ENCODE measurements around the gene ELL. TPM values are rescaled to one million over a fixed set of nuclear protein-coding genes. Genes with fewer than 3 reads are reported as not detected.
A peak's percentile ranks its signal among the peaks of the same experiment; 100 is the strongest.

ELL gene
- polyA plus RNA-seq, 4 donors: 8.6 to 12.2 (median 10.4) TPM

DNA sequence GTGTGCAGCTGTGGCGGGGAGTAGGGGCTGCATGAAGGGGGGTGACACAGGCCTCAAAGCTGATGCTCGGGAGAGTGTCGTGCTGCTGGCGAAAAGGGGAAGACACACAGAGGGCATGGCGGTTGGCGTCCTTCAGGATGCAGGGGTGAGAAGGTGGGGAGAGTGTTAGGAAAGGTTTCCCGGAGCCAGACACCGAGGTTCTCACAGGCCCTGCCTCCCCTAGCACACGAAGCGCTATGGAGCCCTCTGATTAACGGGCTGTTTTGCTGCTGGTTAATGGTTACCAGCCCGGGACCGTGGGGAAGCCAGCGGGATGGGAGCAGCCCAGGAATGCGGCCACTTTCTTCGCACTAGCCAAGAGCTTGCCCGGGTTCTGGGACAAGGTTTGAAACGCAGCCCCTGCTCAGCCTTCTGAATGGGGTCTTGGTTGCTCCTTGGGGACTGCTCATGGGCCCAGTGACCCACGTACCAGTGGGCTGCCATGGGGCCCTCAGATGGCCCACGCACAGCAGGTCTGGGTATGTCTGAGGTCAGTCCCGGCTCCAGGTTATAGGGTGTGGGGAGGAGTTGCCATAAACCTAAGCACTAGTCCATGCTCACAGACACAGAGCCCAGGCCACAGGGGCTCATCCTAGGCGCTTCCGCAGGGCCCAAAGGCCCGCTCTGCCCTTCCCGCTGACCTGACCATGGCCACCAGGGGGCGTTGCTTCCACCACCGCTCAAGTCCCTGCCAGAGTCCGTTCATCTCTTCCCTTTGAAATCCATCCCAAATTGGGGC is 52.6 kb downstream of the ELL start:
- FAIRE-seq (no peak), DNase-seq (peak; percentile 52 to 83)
- H3K4me3 ChIP-seq (ENCODE audit: low read depth in 1 of 3, low read length in 3 of 3): no peak overlapping the region
- H3K27me3 ChIP-seq (ENCODE audit: control insufficient read depth in 3 of 3, insufficient read depth in 3 of 3, low read length in 3 of 3): no peaks in the 10 kb centered on the region
- no peak overlapping the region for H3K27ac ChIP-seq (ENCODE audit: low read depth in 1 of 3, low read length in 2 of 3)
- WGBS, 3 donors: 68 to 75% (median 70%) methylated on average over 27 to 28 of the region's 28 CpGs
- peaks cover 3 to 53% (median 6%) of the 10 kb centered on the region in 3 donors for H3K36me3 ChIP-seq (ENCODE audit: control insufficient read depth in 3 of 3, insufficient read depth in 2 of 3, low read depth in 1 of 3, low read length in 3 of 3)
- H3K4me1 ChIP-seq (ENCODE audit: control insufficient read depth in 3 of 3, insufficient read depth in 2 of 3, low read depth in 1 of 3, low read length in 2 of 3): peaks cover 0 to 35% (median 0%) of the 10 kb centered on the region in 3 donors
- H3K9me3 ChIP-seq (ENCODE audit: control insufficient read depth in 2 of 2, insufficient read depth in 1 of 2, low read depth in 1 of 2, low read length in 1 of 2): no peaks in the 10 kb centered on the region

DNA sequence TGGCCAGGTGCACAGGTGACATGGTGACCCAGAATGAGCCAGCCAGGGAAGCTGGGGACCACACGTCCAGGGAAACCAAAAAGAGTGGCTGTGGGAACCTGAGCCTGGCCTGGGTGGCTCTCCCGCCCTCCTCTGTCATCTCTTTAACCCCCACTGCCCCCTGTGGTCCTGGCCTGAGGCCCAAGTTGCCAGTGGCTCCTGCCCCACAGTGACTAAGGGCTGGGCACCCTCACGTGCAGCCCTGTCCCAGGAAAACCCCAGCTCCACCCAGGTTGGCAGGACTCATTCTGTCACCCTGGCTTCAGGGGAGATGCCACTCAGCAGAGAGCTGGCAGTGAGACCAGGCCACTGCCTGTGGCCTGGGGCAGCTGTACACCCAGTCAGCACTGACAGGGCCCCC is 53.4 kb downstream of the ELL start:
- DNase-seq (no peak), FAIRE-seq (no peak)
- H3K9me3 ChIP-seq (ENCODE audit: control insufficient read depth in 2 of 2, insufficient read depth in 1 of 2, low read depth in 1 of 2, low read length in 1 of 2): no peaks in the 10 kb centered on the region
- H3K4me1 ChIP-seq (ENCODE audit: control insufficient read depth in 3 of 3, insufficient read depth in 2 of 3, low read depth in 1 of 3, low read length in 2 of 3): peaks cover 0 to 39% (median 0%) of the 10 kb centered on the region in 3 donors
- peaks cover 3 to 56% (median 6%) of the 10 kb centered on the region in 3 donors for H3K36me3 ChIP-seq (ENCODE audit: control insufficient read depth in 3 of 3, insufficient read depth in 2 of 3, low read depth in 1 of 3, low read length in 3 of 3)
- H3K27ac ChIP-seq (ENCODE audit: low read depth in 1 of 3, low read length in 2 of 3): peak overlapping the region in 1 of 3 donors; percentile 14
- no peak overlapping the region for H3K4me3 ChIP-seq (ENCODE audit: low read depth in 1 of 3, low read length in 3 of 3)
- no peaks in the 10 kb centered on the region for H3K27me3 ChIP-seq (ENCODE audit: control insufficient read depth in 3 of 3, insufficient read depth in 3 of 3, low read length in 3 of 3)
- 62 to 82% (median 79%) methylated on average over 3 of the region's 3 CpGs for WGBS, 3 donors

DNA sequence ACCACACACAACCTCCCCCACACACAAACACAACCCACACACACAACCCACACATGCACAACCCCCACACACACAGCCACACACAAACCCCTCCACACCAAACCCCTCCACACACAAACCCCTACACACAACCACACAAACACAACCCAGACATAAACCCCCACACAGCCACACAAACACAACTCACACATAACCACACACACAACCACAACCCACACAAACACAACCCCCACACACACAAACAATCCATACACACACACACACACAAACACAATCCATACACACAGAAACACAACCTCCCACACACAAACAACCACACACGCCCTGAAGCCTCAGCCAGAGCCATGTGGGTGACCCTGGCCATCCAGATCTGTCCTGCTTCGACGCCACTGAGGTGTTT is 53.9 kb downstream of the ELL start:
- Histone ChIP-seq H3K4me1 (ENCODE audit: control insufficient read depth in 3 of 3, insufficient read depth in 2 of 3, low read depth in 1 of 3, low read length in 2 of 3) (peaks cover 0 to 39% (median 0%) of the 10 kb centered on the region in 3 donors), H3K9me3 (ENCODE audit: control insufficient read depth in 2 of 2, insufficient read depth in 1 of 2, low read depth in 1 of 2, low read length in 1 of 2) (no peaks in the 10 kb centered on the region), H3K4me3 (ENCODE audit: low read depth in 1 of 3, low read length in 3 of 3) (no peak overlapping the region), H3K27me3 (ENCODE audit: control insufficient read depth in 3 of 3, insufficient read depth in 3 of 3, low read length in 3 of 3) (no peaks in the 10 kb centered on the region), H3K36me3 (ENCODE audit: control insufficient read depth in 3 of 3, insufficient read depth in 2 of 3, low read depth in 1 of 3, low read length in 3 of 3) (peaks cover 3 to 57% (median 6%) of the 10 kb centered on the region in 3 donors), H3K27ac (ENCODE audit: low read depth in 1 of 3, low read length in 2 of 3) (no peak overlapping the region)
- FAIRE-seq: no peak
- no peak for DNase-seq
- 76 to 88% (median 88%) methylated on average over 3 of the region's 3 CpGs for WGBS, 3 donors

DNA sequence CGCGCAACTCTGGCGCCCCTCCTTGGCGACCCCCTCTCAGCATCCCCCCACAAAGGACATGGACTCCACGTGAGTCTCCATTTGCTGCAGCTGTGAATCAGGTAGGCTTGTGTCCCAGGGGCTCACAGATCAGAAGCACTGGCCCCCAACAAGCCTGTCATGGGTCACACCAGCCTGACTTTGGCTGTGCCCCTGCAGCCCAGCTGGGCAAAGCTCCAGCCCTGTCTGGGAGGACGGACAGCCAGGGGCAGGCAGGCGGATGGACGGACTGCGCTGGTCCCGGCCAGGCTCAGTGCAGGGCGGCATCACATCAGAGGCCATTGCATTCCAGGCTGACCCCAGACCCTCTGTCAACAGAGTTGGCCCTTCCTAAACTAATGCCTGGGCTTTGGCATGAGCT is 55.5 kb downstream of the ELL start:
- no peak for DNase-seq
- no peak for FAIRE-seq
- no peaks in the 10 kb centered on the region for H3K9me3 ChIP-seq (ENCODE audit: control insufficient read depth in 2 of 2, insufficient read depth in 1 of 2, low read depth in 1 of 2, low read length in 1 of 2)
- H3K27ac ChIP-seq (ENCODE audit: low read depth in 1 of 3, low read length in 2 of 3): no peak overlapping the region
- 91 to 96% (median 94%) methylated on average over 11 of the region's 11 CpGs for WGBS, 3 donors
- H3K36me3 ChIP-seq (ENCODE audit: control insufficient read depth in 3 of 3, insufficient read depth in 2 of 3, low read depth in 1 of 3, low read length in 3 of 3): peaks cover 3 to 65% (median 8%) of the 10 kb centered on the region in 3 donors
- H3K4me3 ChIP-seq (ENCODE audit: low read depth in 1 of 3, low read length in 3 of 3): no peak overlapping the region
- H3K27me3 ChIP-seq (ENCODE audit: control insufficient read depth in 3 of 3, insufficient read depth in 3 of 3, low read length in 3 of 3): no peaks in the 10 kb centered on the region
- peaks cover 0 to 39% (median 0%) of the 10 kb centered on the region in 3 donors for H3K4me1 ChIP-seq (ENCODE audit: control insufficient read depth in 3 of 3, insufficient read depth in 2 of 3, low read depth in 1 of 3, low read length in 2 of 3)

DNA sequence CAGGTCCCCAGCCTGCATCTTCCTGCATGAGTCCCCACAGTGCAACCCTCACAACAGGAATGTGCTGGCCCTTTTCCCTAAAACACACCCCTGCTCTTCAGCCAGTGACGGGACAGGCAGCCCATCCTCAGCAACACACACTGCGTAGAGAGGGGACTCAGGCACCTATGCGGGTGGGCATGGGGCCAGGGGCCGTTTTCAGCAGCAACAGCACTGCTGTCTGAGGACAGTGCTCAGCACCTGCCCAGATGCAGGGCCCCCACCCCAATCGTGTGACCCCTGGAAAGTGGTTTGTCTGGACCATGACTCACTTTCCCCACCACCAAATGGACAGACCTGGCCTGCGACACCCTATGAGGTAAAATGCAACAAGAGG is 55.9 kb downstream of the ELL start:
- Histone ChIP-seq H3K27ac (ENCODE audit: low read depth in 1 of 3, low read length in 2 of 3) (peak overlapping the region in 1 of 3 donors; percentile 29), H3K36me3 (ENCODE audit: control insufficient read depth in 3 of 3, insufficient read depth in 2 of 3, low read depth in 1 of 3, low read length in 3 of 3) (peaks cover 5 to 69% (median 12%) of the 10 kb centered on the region in 3 donors), H3K4me3 (ENCODE audit: low read depth in 1 of 3, low read length in 3 of 3) (no peak overlapping the region), H3K27me3 (ENCODE audit: control insufficient read depth in 3 of 3, insufficient read depth in 3 of 3, low read length in 3 of 3) (no peaks in the 10 kb centered on the region), H3K4me1 (ENCODE audit: control insufficient read depth in 3 of 3, insufficient read depth in 2 of 3, low read depth in 1 of 3, low read length in 2 of 3) (peaks cover 0 to 39% (median 0%) of the 10 kb centered on the region in 3 donors), H3K9me3 (ENCODE audit: control insufficient read depth in 2 of 2, insufficient read depth in 1 of 2, low read depth in 1 of 2, low read length in 1 of 2) (no peaks in the 10 kb centered on the region)
- WGBS, 3 donors: 84 to 89% (median 85%) methylated on average over 6 of the region's 6 CpGs
- DNase-seq (no peak), FAIRE-seq (no peak)

DNA sequence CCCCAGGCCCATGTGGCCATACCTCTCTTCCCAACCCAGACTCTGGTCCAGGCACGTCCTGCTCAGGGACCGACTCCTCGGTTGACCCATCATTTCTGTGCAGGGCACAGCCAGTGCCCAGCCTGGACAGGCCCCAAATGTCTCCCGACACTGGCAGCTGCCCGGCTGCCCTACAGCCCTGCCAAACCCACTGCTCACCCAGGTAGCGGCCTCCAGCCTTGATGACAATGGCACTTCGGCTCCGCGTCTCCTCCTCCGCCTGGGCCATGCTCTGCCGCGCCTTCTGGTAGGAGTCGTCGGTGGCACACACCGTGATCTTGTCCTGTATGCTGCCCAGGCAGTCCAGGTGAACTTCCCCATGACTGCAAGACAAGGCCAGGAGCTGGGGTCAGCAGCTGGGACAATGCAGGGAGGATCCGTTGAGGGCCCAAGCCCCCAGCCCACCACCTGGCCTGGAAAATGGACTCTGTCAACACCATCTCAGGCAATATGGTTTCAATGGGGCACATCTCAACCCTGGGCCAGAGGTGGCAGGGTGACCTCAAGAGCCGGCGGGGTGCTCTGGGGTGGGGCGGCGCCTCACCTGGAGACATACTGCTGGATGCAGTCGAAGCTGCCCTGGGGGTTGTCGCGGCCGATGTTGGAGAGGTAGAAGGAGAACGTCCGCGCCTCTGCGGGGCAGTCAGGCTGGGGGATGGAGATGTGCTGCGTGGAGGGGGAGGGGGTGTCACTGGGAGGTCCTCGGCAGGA is 56.5 kb downstream of the ELL start:
- FAIRE-seq (no peak), DNase-seq (no peak)
- Histone ChIP-seq H3K4me1 (ENCODE audit: control insufficient read depth in 3 of 3, insufficient read depth in 2 of 3, low read depth in 1 of 3, low read length in 2 of 3) (peaks cover under 1 to 42% (median 4%) of the 10 kb centered on the region in 3 donors), H3K27ac (ENCODE audit: low read depth in 1 of 3, low read length in 2 of 3) (peak overlapping the region; percentile 15 to 80 (median 73)), H3K36me3 (ENCODE audit: control insufficient read depth in 3 of 3, insufficient read depth in 2 of 3, low read depth in 1 of 3, low read length in 3 of 3) (peaks cover 9 to 70% (median 17%) of the 10 kb centered on the region in 3 donors), H3K9me3 (ENCODE audit: control insufficient read depth in 2 of 2, insufficient read depth in 1 of 2, low read depth in 1 of 2, low read length in 1 of 2) (no peaks in the 10 kb centered on the region), H3K4me3 (ENCODE audit: low read depth in 1 of 3, low read length in 3 of 3) (no peak overlapping the region), H3K27me3 (ENCODE audit: control insufficient read depth in 3 of 3, insufficient read depth in 3 of 3, low read length in 3 of 3) (no peaks in the 10 kb centered on the region)
- WGBS, 3 donors: 91 to 97% (median 92%) methylated on average over 29 to 30 of the region's 30 CpGs

DNA sequence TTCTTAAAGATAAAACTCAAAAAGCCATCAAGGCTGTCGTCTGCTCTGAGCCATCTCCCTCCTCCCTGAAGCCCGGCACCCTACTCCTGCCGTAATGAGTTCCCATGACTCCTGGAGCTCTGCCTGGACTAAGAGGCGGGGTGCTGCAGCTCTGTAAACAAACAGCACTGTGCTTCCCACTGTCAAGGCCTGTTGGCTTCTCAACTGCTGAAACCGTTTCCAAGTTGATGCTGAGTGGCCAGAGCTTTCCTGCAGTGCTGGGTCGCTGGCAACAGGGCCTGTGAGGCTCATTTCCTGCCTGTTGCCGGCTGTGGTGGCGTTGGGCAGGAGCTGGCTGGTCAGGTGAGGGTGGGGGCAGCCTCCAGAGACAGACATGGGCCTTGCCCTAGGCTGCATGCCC is 57.2 kb downstream of the ELL start:
- Histone ChIP-seq H3K4me1 (ENCODE audit: control insufficient read depth in 3 of 3, insufficient read depth in 2 of 3, low read depth in 1 of 3, low read length in 2 of 3) (peaks cover 5 to 42% (median 7%) of the 10 kb centered on the region in 3 donors), H3K4me3 (ENCODE audit: low read depth in 1 of 3, low read length in 3 of 3) (no peak overlapping the region), H3K36me3 (ENCODE audit: control insufficient read depth in 3 of 3, insufficient read depth in 2 of 3, low read depth in 1 of 3, low read length in 3 of 3) (peaks cover 9 to 71% (median 18%) of the 10 kb centered on the region in 3 donors), H3K9me3 (ENCODE audit: control insufficient read depth in 2 of 2, insufficient read depth in 1 of 2, low read depth in 1 of 2, low read length in 1 of 2) (no peaks in the 10 kb centered on the region), H3K27ac (ENCODE audit: low read depth in 1 of 3, low read length in 2 of 3) (peak overlapping the region; percentile 17 to 80 (median 73)), H3K27me3 (ENCODE audit: control insufficient read depth in 3 of 3, insufficient read depth in 3 of 3, low read length in 3 of 3) (no peaks in the 10 kb centered on the region)
- FAIRE-seq: no peak
- DNase-seq: peak; percentile 39 to 40
- WGBS, 3 donors: 22 to 35% (median 23%) methylated on average over 8 of the region's 8 CpGs

DNA sequence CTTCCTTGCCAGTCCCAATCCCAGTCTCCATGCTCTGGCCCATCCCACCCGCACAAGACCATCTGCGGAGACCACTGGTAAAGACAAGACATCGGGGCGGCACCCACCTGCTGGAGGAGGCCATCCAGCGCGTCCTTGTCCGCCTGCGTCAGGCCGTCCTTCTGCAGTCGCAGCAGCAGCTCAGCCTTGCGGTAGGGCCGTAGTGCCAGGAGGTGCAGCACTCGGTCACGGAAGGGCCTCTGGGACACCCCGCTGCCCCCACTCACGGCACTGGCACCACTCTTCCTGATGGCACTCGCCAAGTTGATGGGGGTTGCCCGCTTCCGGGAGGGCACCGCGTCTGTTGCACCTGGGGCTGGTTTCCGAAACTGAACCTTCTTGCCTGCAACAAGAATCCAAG is 60.4 kb downstream of the ELL start:
- no peak overlapping the region for H3K27ac ChIP-seq (ENCODE audit: low read depth in 1 of 3, low read length in 2 of 3)
- H3K4me1 ChIP-seq (ENCODE audit: control insufficient read depth in 3 of 3, insufficient read depth in 2 of 3, low read depth in 1 of 3, low read length in 2 of 3): peaks cover 5 to 40% (median 7%) of the 10 kb centered on the region in 3 donors
- H3K9me3 ChIP-seq (ENCODE audit: control insufficient read depth in 2 of 2, insufficient read depth in 1 of 2, low read depth in 1 of 2, low read length in 1 of 2): no peaks in the 10 kb centered on the region
- DNase-seq (no peak), FAIRE-seq (no peak)
- WGBS, 3 donors: 94 to 95% (median 94%) methylated on average over 22 of the region's 22 CpGs
- no peaks in the 10 kb centered on the region for H3K27me3 ChIP-seq (ENCODE audit: control insufficient read depth in 3 of 3, insufficient read depth in 3 of 3, low read length in 3 of 3)
- H3K36me3 ChIP-seq (ENCODE audit: control insufficient read depth in 3 of 3, insufficient read depth in 2 of 3, low read depth in 1 of 3, low read length in 3 of 3): peaks cover 14 to 92% (median 18%) of the 10 kb centered on the region in 3 donors
- H3K4me3 ChIP-seq (ENCODE audit: low read depth in 1 of 3, low read length in 3 of 3): no peak overlapping the region

All from small intestine (tissue), 7 donors.